DOHH2 (cell line): ENCODE data around the gene TMCO4.

ENCODE experiments used
- H3F3A ChIP-seq: fragments of 200-600 bp; sonication (generic), shearing (Covaris generic); 2 replicates; pipeline ENCODE4 v1.6.0; 2016; ENCODE audit warnings: antibody characterized with exemption, mild to moderate bottlenecking; ENCODE audit not compliant: control insufficient read depth, insufficient read depth
- H3K27ac ChIP-seq: fragments of 200-600 bp; sonication (generic); 2 replicates; pipeline ENCODE4 v1.5.1; 2014; ENCODE audit warnings: low read depth, mild to moderate bottlenecking, low read length, moderate library complexity
- H3K27me3 ChIP-seq: fragments of 200-600 bp; sonication (generic); 2 replicates; pipeline ENCODE4 v1.6.1; 2014; ENCODE audit warnings: mild to moderate bottlenecking, low read length, mixed read lengths; ENCODE audit not compliant: control insufficient read depth
- H3K36me3 ChIP-seq: fragments of 200-600 bp; sonication (generic); 2 replicates; pipeline ENCODE4 v1.6.1; 2014; ENCODE audit warnings: mild to moderate bottlenecking, low read length, moderate library complexity, mixed read lengths; ENCODE audit not compliant: control insufficient read depth
- H3K4me1 ChIP-seq: fragments of 200-600 bp; sonication (generic); 2 replicates; pipeline ENCODE4 v1.6.1; 2014; ENCODE audit warnings: mild to moderate bottlenecking, low read length, mixed read lengths; ENCODE audit not compliant: control insufficient read depth
- H3K4me2 ChIP-seq: fragments of 200-600 bp; sonication (generic); 2 replicates; pipeline ENCODE4 v1.6.0; 2014; ENCODE audit warnings: mild to moderate bottlenecking, low read length, moderate library complexity
- H3K4me3 ChIP-seq: fragments of 200-600 bp; sonication (generic); 2 replicates; pipeline ENCODE4 v1.5.1; 2014; ENCODE audit warnings: mild to moderate bottlenecking, low read length, mixed read lengths
- H3K79me2 ChIP-seq: fragments of 200-600 bp; sonication (generic); 2 replicates; pipeline ENCODE4 v1.6.1; 2014; ENCODE audit warnings: mild to moderate bottlenecking, low read length, mixed read lengths; ENCODE audit not compliant: control insufficient read depth
- H3K9me2 ChIP-seq: fragments of 200-600 bp; sonication (generic); replicated peaks from 2 replicates; pipeline ENCODE4 v1.6.1; 2014; ENCODE audit warnings: mild to moderate bottlenecking, low read length, mixed read lengths; ENCODE audit not compliant: control insufficient read depth
- H3K9me3 ChIP-seq: fragments of 200-600 bp; sonication (generic); 2 replicates; pipeline ENCODE4 v1.6.1; 2014; ENCODE audit warnings: antibody characterized with exemption, low read length, mixed read lengths; ENCODE audit not compliant: control insufficient read depth, insufficient read depth
- H4K20me1 ChIP-seq: fragments of 200-600 bp; sonication (generic); 2 replicates; pipeline ENCODE4 v1.6.0; 2014; ENCODE audit warnings: low read depth, mild to moderate bottlenecking, antibody characterized with exemption, low read length, moderate library complexity; ENCODE audit not compliant: control insufficient read depth, insufficient read depth
- CTCF ChIP-seq: fragments of 200-600 bp; sonication (generic); IDR thresholded peaks from one replicate; pipeline ENCODE4 v1.5.1; 2014; ENCODE audit warnings: antibody characterized with exemption, mild to moderate bottlenecking, low read depth, low read length; ENCODE audit not compliant: poor library complexity, severe bottlenecking
- EZH2phosphoT487 ChIP-seq: fragments of 200-600 bp; sonication (generic); IDR thresholded peaks from 2 replicates; pipeline ENCODE4 v1.6.1; 2017; ENCODE audit warnings: borderline replicate concordance, mild to moderate bottlenecking, antibody characterized with exemption, low read length, moderate library complexity, mixed read lengths

Gene TMCO4

GRCh38 chr1:19687414-19687813, 112.3 kb downstream of the TMCO4 start:
- no peaks in the 10 kb centered on the region for H3K4me1 ChIP-seq
- no peaks in the 10 kb centered on the region for H4K20me1 ChIP-seq
- no peaks in the 10 kb centered on the region for H3K36me3 ChIP-seq
- H3K9me2 ChIP-seq, result no peaks in the 10 kb centered on the region
- H3K4me3 ChIP-seq, result no peak overlapping the region
- no peak overlapping the region for H3K4me2 ChIP-seq
- H3F3A ChIP-seq, result no peaks in the 10 kb centered on the region
- TF ChIP-seq CTCF (no peak), EZH2phosphoT487 (no peak)
- no peaks in the 10 kb centered on the region for H3K27me3 ChIP-seq
- no peak overlapping the region for H3K27ac ChIP-seq
- no peaks in the 10 kb centered on the region for H3K79me2 ChIP-seq
- peaks cover 21% of the 10 kb centered on the region; the same call in 1 of the 2 replicates for H3K9me3 ChIP-seq

- Histone ChIP-seq H3K27ac (no peak overlapping the region), H3K4me2 (no peak overlapping the region), H3K4me3 (no peak overlapping the region), H3K4me1 (no peaks in the 10 kb centered on the region), H3K79me2 (no peaks in the 10 kb centered on the region), H3K36me3 (no peaks in the 10 kb centered on the region), H3K9me2 (no peaks in the 10 kb centered on the region), H3F3A (no peaks in the 10 kb centered on the region), H3K9me3 (peaks cover 21% of the 10 kb centered on the region; the same call in 1 of the 2 replicates), H4K20me1 (no peaks in the 10 kb centered on the region), H3K27me3 (no peaks in the 10 kb centered on the region)
- no peak for TF ChIP-seq EZH2phosphoT487
- no peak for TF ChIP-seq CTCF
Observed at GRCh38 chr1:19685994-19686393, 113.7 kb downstream of the TMCO4 start.

- Histone ChIP-seq H3K27ac (no peak overlapping the region), H3K9me3 (peaks cover 12% of the 10 kb centered on the region; the same call in 1 of the 2 replicates), H4K20me1 (no peaks in the 10 kb centered on the region), H3K27me3 (no peaks in the 10 kb centered on the region), H3K9me2 (no peaks in the 10 kb centered on the region), H3K4me1 (no peaks in the 10 kb centered on the region), H3F3A (no peaks in the 10 kb centered on the region), H3K79me2 (no peaks in the 10 kb centered on the region), H3K36me3 (no peaks in the 10 kb centered on the region), H3K4me3 (no peak overlapping the region), H3K4me2 (no peak overlapping the region)
- TF ChIP-seq EZH2phosphoT487, result no peak
- TF ChIP-seq CTCF, result no peak
Observed at GRCh38 chr1:19684677-19685076, 115.0 kb downstream of the TMCO4 start.
